ENCODE measurements around the gene DCHS2.

The DCHS2 gene

GRCh38 chr4:154366956-154367355 lies 124.6 kb downstream of the DCHS2 start:
- no peaks in the 10 kb centered on the region for H3K36me3 ChIP-seq
- intact Hi-C loops (cut with DNase I; ENCODE audit: low total_unique reads), result no loop called here
- no peaks in the 10 kb centered on the region for H3K9me3 ChIP-seq
- TF ChIP-seq CTCF (IDR thresholded peaks at IDR 0.05), result no peak
- H3K27ac ChIP-seq, result no peak overlapping the region
- no peak for DNase-seq
- no peak overlapping the region for H3K4me3 ChIP-seq
- H3K4me1 ChIP-seq, result peaks cover 0 to 23% (median 9%) of the 10 kb centered on the region in 4 donors
- no peaks in the 10 kb centered on the region for H3K27me3 ChIP-seq

GRCh38 chr4:154364066-154364845 lies 127.3 kb downstream of the DCHS2 start:
- Histone ChIP-seq H3K27ac (peak overlapping the region in 1 of 2 donors; percentile 29), H3K4me3 (no peak overlapping the region), H3K4me1 (peaks cover 0 to 23% (median 9%) of the 10 kb centered on the region in 4 donors), H3K9me3 (no peaks in the 10 kb centered on the region), H3K36me3 (no peaks in the 10 kb centered on the region), H3K27me3 (no peaks in the 10 kb centered on the region)
- intact Hi-C loops (cut with DNase I; ENCODE audit: low total_unique reads), result no loop called here
- TF ChIP-seq CTCF (IDR thresholded peaks at IDR 0.05), result no peak
- DNase-seq, result peak in 1 of 2 donors; percentile 29

GRCh38 chr4:154361450-154361849 lies 130.1 kb downstream of the DCHS2 start:
- Histone ChIP-seq H3K4me1 (peaks cover 0 to 23% (median 9%) of the 10 kb centered on the region in 4 donors), H3K4me3 (no peak overlapping the region), H3K9me3 (no peaks in the 10 kb centered on the region), H3K27ac (no peak overlapping the region), H3K36me3 (no peaks in the 10 kb centered on the region), H3K27me3 (no peaks in the 10 kb centered on the region)
- no peak for TF ChIP-seq CTCF (IDR thresholded peaks at IDR 0.05)
- no peak for DNase-seq
- intact Hi-C loops (cut with DNase I; ENCODE audit: low total_unique reads), result no loop called here

GRCh38 chr4:154360491-154360890 lies 131.1 kb downstream of the DCHS2 start:
- Histone ChIP-seq H3K9me3 (no peaks in the 10 kb centered on the region), H3K4me3 (no peak overlapping the region), H3K27me3 (no peaks in the 10 kb centered on the region), H3K27ac (no peak overlapping the region), H3K36me3 (no peaks in the 10 kb centered on the region), H3K4me1 (peaks cover 0 to 23% (median 8%) of the 10 kb centered on the region in 4 donors)
- no peak for DNase-seq
- TF ChIP-seq CTCF (IDR thresholded peaks at IDR 0.05), result no peak
- intact Hi-C loops (cut with DNase I; ENCODE audit: low total_unique reads), result no loop called here

- Histone ChIP-seq H3K36me3 (no peaks in the 10 kb centered on the region), H3K27me3 (no peaks in the 10 kb centered on the region), H3K4me1 (no peaks in the 10 kb centered on the region), H3K9me3 (no peaks in the 10 kb centered on the region), H3K4me3 (no peak overlapping the region), H3K27ac (no peak overlapping the region)
- intact Hi-C loops (cut with DNase I; ENCODE audit: low total_unique reads), result no loop called here
- no peak for TF ChIP-seq CTCF (IDR thresholded peaks at IDR 0.05)
- DNase-seq, result no peak
These were observed 136.7 kb downstream of the DCHS2 start for GRCh38 chr4:154354883-154355282.
